ENCODE results near the gene SMPD3.

DNA sequence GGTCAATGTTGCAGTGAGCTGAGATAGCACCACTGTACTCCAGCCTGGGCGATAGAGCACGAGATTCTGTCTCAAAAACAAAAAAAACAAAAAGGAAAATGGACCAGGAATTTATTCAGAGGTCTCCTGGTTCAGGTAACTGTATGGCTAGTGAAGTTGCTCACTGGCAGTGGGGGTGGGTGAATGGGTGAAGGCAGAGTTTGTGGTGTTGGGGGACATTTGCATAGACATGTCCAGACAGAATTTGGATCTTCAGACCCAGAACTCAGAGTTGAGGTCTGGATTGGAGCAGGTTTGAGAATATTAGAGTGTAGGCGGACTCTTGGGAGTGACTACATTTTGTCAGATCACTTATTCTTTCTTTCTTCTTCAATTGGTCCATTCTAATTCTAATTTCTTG lies 55.0 kb downstream of the SMPD3 start:
- TF ChIP-seq, protein P1, sequence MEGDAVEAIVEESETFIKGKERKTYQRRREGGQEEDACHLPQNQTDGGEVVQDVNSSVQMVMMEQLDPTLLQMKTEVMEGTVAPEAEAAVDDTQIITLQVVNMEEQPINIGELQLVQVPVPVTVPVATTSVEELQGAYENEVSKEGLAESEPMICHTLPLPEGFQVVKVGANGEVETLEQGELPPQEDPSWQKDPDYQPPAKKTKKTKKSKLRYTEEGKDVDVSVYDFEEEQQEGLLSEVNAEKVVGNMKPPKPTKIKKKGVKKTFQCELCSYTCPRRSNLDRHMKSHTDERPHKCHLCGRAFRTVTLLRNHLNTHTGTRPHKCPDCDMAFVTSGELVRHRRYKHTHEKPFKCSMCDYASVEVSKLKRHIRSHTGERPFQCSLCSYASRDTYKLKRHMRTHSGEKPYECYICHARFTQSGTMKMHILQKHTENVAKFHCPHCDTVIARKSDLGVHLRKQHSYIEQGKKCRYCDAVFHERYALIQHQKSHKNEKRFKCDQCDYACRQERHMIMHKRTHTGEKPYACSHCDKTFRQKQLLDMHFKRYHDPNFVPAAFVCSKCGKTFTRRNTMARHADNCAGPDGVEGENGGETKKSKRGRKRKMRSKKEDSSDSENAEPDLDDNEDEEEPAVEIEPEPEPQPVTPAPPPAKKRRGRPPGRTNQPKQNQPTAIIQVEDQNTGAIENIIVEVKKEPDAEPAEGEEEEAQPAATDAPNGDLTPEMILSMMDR (conservative IDR thresholded peaks at IDR 0.05; ENCODE audit: low read length), result no peak
- no peak for TF ChIP-seq EZH2phosphoT487 (IDR thresholded peaks at IDR 0.05; ENCODE audit: borderline replicate concordance)

All from Loucy (cell line).